ENCODE results near the gene CBFA2T3.

Gene CBFA2T3

DNA sequence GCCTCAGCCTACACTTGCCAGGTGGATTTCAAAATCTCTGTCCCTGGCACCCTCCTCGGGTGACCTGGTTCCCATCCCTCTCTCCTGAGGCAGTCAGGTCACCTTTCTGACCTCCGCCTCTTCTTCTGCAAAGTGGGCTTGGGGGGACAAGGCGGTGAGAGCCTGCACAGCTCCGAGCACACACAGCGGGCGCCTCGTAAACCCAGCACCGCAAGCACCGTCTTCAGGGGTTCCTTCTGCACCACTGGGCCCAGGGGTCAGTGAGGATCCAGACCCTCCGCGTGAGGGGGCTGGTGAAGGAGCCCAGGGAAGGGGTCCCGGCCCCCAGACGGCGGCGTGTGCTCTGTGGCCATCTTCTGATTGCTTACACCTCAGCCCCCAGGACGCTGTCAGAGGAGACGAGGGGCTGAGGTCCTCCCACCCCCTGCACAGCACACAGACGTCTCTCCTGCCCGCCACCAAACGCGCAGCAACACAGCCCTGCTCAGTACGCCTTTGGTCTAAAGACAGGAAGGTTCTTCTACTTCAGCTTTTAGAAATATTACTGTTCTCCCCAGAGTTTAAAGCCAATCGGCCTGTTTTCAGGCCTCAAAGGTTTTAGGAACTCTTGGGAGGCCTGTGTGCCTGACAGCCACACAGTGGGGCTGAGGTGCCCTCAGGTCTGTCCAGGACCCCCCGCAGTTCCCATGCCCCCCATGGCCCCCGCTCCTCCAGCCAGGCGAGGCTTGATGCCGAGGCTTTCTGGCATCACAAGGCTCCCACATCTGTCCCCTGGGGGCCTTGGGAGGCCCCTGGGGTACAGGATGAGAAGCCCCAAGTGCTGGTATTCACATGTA is 2.7 kb downstream of the CBFA2T3 start:
- no peak for DNase-seq

DNA sequence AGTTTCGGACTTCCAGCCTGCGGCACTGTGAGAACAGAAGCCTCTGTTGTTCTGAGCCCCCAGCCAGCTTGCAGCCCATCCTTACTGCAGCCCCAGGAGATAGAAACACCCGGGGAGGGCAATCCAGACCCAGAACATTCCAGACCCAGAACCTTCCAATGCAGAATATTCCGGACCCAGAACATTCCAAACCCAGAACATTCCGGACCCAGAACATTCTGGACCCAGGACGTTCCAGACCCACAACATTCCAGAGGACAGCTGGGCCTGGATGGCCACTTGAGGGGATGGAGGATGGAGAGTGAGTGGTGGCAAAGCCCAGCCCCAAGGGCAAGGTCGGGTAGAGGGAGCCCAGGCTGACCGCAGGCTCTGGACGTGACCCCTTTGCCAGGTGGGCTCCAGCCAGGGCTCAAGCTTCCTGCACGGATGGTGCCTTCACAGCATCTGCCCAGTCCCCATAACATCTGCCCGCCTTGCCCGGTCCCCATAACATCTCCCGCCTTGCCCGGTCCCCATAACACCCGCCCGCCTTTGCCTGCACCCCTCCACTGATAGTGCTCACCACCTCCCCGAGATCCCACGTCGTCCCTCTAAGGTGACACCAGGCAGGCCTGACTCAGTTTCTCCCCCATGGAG is 3.5 kb downstream of the CBFA2T3 start:
- DNase-seq = no peak

DNA sequence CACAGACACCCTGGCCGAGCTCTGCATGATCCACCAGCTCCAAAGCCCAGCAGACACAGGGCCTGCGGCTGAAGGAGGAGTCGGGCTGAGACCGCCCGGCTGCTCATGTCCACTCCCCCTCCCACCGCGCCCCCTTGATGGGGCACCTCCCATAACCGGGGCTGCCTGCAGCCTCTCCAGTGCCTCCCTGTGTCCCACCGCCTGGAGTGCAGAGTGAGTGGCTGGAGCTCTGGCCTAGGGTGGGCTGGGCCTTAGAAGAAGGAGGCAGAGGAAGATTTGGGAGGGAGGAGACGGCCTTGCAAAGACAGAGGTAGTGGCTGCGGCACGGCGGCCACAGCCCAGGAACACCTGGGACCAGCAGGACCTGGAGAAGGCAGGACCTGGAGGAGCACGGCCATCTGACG is 4.0 kb downstream of the CBFA2T3 start:
- DNase-seq = no peak

- DNase-seq = no peak
Observed at GRCh38 chr16:88972349-88972748, 4.7 kb downstream of the CBFA2T3 start.

DNA sequence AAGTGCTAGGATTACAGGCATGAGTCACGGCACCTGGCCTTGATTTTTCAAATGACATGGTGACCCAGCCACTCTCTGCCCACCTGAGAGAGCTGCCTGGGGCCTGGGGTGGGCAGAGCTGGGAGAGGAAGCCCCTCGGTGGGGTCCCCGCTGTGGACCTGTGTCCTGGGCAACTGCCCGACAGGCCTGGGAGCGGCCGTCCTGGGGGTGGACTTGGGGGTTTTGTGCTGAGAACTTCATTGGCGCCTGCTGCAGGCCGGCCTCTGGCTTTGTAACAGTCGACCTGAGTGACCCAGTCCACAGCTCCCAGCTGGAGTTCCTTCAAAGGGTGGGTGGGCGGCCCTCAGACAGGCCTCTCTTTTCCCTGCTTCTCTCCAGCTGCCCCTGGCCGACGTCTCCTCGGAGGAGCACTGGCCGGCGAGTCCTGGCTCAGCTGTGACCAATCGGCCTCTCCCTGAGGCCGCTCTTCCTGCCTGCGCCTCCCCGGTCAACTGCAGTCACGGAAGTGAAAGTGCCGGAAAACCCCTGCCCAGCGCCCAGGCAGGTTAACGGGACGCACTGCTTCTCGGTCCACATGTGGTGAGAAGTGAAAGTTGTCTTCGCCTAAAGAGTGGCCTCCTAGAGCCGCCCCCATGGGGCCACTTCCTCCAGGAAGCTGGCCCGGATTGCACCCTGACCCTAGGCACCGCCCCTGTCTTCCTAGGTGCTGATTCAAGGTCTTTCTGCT is 5.5 kb downstream of the CBFA2T3 start:
- no peak for DNase-seq

GRCh38 chr16:88970539-88971065 is 6.4 kb downstream of the CBFA2T3 start:
- DNase-seq = no peak

DNA sequence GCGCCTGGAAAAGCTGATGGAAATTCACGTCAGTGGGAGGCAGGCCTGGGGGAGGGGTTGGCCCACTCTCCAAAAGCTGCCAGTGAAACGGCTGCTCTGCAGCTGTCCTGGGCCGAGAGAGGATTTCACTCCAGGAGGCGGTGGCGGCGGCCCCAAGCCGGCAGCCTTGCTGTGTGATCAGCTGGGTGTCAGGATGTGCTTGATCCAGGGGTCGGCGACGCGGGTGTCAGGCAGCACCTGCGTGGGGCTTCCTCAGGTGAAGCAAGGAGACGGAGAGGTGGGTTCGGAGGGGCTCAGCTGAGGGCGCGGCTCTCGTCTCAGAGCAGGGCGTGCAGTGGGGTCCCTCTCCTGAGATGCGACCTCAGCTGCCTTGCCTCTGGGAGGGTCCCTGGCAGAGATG is 7.0 kb downstream of the CBFA2T3 start:
- no peak for DNase-seq

- no peak for DNase-seq
Observed at GRCh38 chr16:88969361-88969831, 7.6 kb downstream of the CBFA2T3 start.

- no peak for DNase-seq
Observed at GRCh38 chr16:88968589-88969280, 8.3 kb downstream of the CBFA2T3 start.

GRCh38 chr16:88967830-88968588 is 9.0 kb downstream of the CBFA2T3 start:
- DNase-seq = no peak

GRCh38 chr16:88966986-88967829 is 9.8 kb downstream of the CBFA2T3 start:
- DNase-seq = no peak

DNA sequence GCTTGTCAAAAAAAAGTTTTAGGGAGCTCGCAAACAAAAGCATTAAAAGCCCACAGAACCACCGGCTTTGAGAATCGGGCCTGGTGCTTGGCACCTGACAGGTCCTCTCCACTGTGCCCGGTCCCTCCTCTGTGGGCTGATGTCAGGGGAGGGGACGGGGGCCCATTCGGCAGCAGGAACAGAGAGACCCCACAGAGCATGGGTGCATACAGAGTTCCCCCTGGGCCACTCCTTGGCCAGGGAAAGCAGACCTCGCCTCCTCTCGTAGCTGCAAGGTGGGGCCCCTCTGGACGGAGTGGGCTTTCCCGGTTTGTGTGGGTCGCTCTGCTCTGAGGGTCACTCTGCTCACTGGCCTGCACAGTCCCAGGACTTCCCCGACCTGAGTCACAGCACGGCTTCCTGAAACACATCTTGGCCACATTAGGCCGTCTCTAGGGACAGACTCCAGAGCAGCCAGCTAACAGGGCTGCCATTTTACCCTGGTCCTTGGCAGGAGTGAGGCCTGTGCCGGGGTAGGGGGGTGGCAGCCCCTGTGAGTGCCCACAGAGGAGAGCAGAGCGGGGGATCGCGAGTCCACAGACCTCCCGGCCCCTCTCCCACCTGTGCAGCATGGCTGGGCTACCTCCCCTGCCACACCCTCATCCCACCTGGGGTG is 11.1 kb downstream of the CBFA2T3 start:
- no peak for DNase-seq

- DNase-seq = no peak
Observed at GRCh38 chr16:88965411-88965810, 11.6 kb downstream of the CBFA2T3 start.

DNA sequence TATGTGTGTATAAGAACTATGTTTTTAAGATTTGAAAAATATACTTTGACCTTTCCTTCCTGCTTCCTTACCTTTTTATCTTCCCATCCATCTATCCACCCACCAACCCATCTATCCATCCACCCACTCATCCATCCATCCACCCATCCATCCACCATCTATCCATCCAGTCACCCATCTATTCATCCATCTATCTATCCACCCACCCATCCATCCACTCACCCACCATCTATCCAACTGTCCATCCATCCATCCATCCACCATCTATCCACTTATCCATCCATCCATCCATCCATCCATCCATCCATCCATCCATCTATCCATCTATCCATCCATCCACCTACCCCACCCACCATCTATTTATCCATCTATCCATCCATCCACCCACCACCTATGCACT is 12.4 kb downstream of the CBFA2T3 start:
- DNase-seq = no peak

DNA sequence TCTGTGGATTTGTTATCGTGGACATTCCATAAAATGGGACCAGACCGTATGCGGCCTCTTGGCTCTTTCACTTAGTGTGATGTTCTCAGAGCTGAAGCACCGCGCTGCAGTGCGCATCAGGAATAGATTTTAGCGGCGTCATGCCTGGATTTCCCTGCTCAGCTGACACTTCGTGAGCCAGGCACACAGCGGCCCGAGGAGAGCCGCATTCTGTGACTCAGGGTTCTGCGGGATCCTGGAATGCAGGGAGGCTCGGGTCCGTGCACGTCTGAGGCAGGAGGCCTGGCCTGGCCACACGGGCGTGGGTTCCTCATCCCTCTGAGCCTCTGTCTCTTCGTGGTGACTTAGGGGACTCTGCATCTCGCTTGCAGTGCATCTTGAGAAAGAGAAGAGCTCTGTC is 13.4 kb downstream of the CBFA2T3 start:
- no peak for DNase-seq

- DNase-seq = no peak
Observed at GRCh38 chr16:88962478-88963152, 14.4 kb downstream of the CBFA2T3 start.

- DNase-seq = no peak
Observed at GRCh38 chr16:88961011-88961410, 16.0 kb downstream of the CBFA2T3 start.

DNA sequence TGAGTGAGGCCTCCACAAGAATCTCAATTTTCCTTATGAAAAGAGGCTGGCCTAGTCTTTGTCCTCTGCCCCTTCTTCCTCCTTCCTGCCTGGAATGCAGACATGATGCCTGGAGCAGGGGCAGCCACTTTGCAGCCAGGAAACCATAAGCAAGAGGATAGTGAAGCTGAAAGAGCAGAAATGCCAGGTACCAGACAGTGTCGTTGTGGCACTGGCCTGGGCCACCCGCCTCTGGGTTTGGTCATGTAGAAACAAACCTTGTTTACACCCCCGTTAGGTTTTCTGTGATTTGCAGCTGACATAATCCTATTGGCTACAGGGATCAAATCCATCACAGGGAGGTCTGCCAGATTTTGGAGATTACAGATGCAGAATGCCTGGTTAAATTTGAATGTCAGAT is 16.5 kb downstream of the CBFA2T3 start:
- no peak for DNase-seq

GRCh38 chr16:88959022-88959421 is 18.0 kb downstream of the CBFA2T3 start:
- DNase-seq = no peak

Measured in NCI-H510A treated with DMSO at 0.1 percent for 48 hours (cell line).